Measurements from ENCODE around the gene CYP1B1.
"Not testable (repeated sequence)": the region's sequence is repeated elsewhere in the genome, so short reads cannot be mapped to it uniquely, and the experiment has no call there.

CYP1B1 gene

GRCh38 chr2:38032946-38033345, 43.0 kb downstream of the CYP1B1 start:
- DNase-seq = no peak

- no peak for DNase-seq
These were observed 45.2 kb downstream of the CYP1B1 start for GRCh38 chr2:38030635-38031355.

GRCh38 chr2:38029512-38029911, 46.4 kb downstream of the CYP1B1 start:
- DNase-seq = no peak

GRCh38 chr2:38028829-38029228, 47.1 kb downstream of the CYP1B1 start:
- no peak for DNase-seq

GRCh38 chr2:38026846-38027245, 49.1 kb downstream of the CYP1B1 start:
- DNase-seq = no peak

- DNase-seq = no peak
These were observed 54.4 kb downstream of the CYP1B1 start for GRCh38 chr2:38021589-38021988.

GRCh38 chr2:38020359-38021069, 55.4 kb downstream of the CYP1B1 start:
- DNase-seq = not testable (repeated sequence)

GRCh38 chr2:38017836-38018235, 58.1 kb downstream of the CYP1B1 start:
- DNase-seq = no peak

Data from NCI-H524 treated with DMSO at 0.1 percent for 48 hours (cell line).